Prostate gland (tissue), 2 donors: ENCODE results near the gene ENTPD5. TPM values are rescaled to one million over a fixed set of nuclear protein-coding genes. Genes with fewer than 3 reads are reported as not detected.
A peak's percentile ranks its signal among the peaks of the same experiment; 100 is the strongest.

Experiments used
- DNase-seq: peaks from one replicate; pipeline ENCODE4 v3.0.0-alpha.2; 2019; ENCODE audit warnings: low spot score
- H3K27ac ChIP-seq, 2 donors: fragments of 200-600 bp; sonication (generic); 2 replicates each; pipeline ENCODE4 v1.5.1; 2017 to 2019
- H3K27me3 ChIP-seq: fragments of 200-600 bp; sonication (generic); replicated peaks from 2 replicates; pipeline ENCODE4 v1.5.1; 2019; ENCODE audit not compliant: insufficient read depth
- H3K36me3 ChIP-seq, 2 donors: fragments of 200-600 bp; sonication (generic); 1 replicate in 1 of 2; 2 replicates in 1 of 2; pipeline versions ENCODE4 v1.5.1 to v1.8.1; 2017 to 2019
- H3K4me1 ChIP-seq: fragments of 200-600 bp; sonication (generic); replicated peaks from 2 replicates; pipeline ENCODE4 v1.5.1; 2019
- H3K4me3 ChIP-seq, 2 donors: fragments of 200-600 bp; sonication (generic); 2 replicates each; pipeline ENCODE4 v1.5.1; 2017 to 2019
- H3K9me3 ChIP-seq: fragments of 200-600 bp; sonication (generic); 2 replicates; pipeline ENCODE4 v1.5.1; 2017
- POLR2A ChIP-seq: fragments of 450-650 bp; IDR thresholded peaks from one replicate; pipeline ENCODE4 v1.6.1; 2016; ENCODE audit warnings: antibody characterized with exemption, mild to moderate bottlenecking
- POLR2AphosphoS5 ChIP-seq: sonication (generic); formaldehyde crosslinking; IDR thresholded peaks from one replicate; pipeline ENCODE4 v1.6.1; 2017; ENCODE audit warnings: antibody characterized with exemption
- WGBS: methylation state at CpG from one replicate; pipeline ENCODE4 v1.1.5; 2018; 5-methylcytosine and 5-hydroxymethylcytosine counted together
- intact Hi-C: fragments of 100-400 bp; cut with DNase I; formaldehyde crosslinking; loops from one replicate; pipeline ENCODE4 v1.14.2; 2022
- total RNA-seq, 2 donors: library from RNA; depleted of rRNA; stranded (reverse); fragments of >200 nt; gene quantifications; one replicate each; pipeline ENCODE4 v1.1.0, GENCODE V29; 2016
- TF ChIP-seq, protein P1 (sequence below), 4 experiments: fragments of 200-600 bp in 2 of 4; fragments of 450-650 bp in 2 of 4; sonication (generic) in 2 of 4; IDR thresholded peaks; 1 replicate in 3 of 4; 2 replicates in 1 of 4; pipeline ENCODE4 v1.5.1; 2016 to 2019; ENCODE audit warnings: antibody characterized with exemption in 4 of 4, mild to moderate bottlenecking in 2 of 4, moderate library complexity in 2 of 4

The ENTPD5 gene
- total RNA-seq, 2 donors from 2014 or later, result 33.4 to 63.6 TPM

GRCh38 chr14:74038020-74038859, 19.2 kb upstream of the ENTPD5 start:
- H3K4me1 ChIP-seq, result no peaks in the 10 kb centered on the region
- H3K36me3 ChIP-seq, result no peaks in the 10 kb centered on the region
- 66% methylated on average over 3 of the region's 3 CpGs for WGBS
- no peaks in the 10 kb centered on the region for H3K27me3 ChIP-seq
- H3K9me3 ChIP-seq, result no peaks in the 10 kb centered on the region
- intact Hi-C loops, result no loop called here
- H3K4me3 ChIP-seq, result no peak overlapping the region
- DNase-seq, result no peak
- TF ChIP-seq, protein P1, sequence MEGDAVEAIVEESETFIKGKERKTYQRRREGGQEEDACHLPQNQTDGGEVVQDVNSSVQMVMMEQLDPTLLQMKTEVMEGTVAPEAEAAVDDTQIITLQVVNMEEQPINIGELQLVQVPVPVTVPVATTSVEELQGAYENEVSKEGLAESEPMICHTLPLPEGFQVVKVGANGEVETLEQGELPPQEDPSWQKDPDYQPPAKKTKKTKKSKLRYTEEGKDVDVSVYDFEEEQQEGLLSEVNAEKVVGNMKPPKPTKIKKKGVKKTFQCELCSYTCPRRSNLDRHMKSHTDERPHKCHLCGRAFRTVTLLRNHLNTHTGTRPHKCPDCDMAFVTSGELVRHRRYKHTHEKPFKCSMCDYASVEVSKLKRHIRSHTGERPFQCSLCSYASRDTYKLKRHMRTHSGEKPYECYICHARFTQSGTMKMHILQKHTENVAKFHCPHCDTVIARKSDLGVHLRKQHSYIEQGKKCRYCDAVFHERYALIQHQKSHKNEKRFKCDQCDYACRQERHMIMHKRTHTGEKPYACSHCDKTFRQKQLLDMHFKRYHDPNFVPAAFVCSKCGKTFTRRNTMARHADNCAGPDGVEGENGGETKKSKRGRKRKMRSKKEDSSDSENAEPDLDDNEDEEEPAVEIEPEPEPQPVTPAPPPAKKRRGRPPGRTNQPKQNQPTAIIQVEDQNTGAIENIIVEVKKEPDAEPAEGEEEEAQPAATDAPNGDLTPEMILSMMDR (IDR thresholded peaks at IDR 0.05), result peak; percentile 45 to 73 (median 66)
- TF ChIP-seq POLR2A, result no peak
- no peak overlapping the region for H3K27ac ChIP-seq

- Histone ChIP-seq H3K4me3 (no peak overlapping the region), H3K9me3 (no peaks in the 10 kb centered on the region), H3K4me1 (no peaks in the 10 kb centered on the region), H3K27me3 (no peaks in the 10 kb centered on the region), H3K27ac (no peak overlapping the region), H3K36me3 (no peaks in the 10 kb centered on the region)
- TF ChIP-seq, protein P1 (IDR thresholded peaks at IDR 0.05), result no peak
- no peak for TF ChIP-seq POLR2AphosphoS5
- no peak for TF ChIP-seq POLR2A
- DNase-seq, result no peak
- intact Hi-C loops, result no loop called here
- 88% methylated on average over 4 of the region's 4 CpGs for WGBS
These were observed 16.5 kb upstream of the ENTPD5 start for GRCh38 chr14:74035556-74035955.

DNA sequence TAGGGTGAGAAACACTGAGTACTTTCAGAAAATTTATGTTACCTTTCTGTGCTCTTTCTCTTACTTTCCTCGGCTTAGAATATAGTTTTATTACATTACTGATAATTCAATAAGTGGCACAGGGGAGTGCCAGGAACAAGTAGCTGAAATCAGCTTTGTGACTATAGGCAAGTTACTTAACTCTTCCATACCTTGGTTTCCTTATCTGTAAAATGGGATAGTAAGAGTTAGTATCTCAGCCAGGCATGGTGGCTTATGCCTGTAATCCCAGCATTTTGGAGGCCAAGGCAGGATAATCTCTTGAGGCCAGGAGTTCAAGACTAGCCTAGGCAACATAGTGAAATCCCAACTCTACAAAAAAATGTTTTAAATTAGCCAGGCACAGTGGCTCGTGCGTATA, 15.5 kb upstream of the ENTPD5 start:
- 91% methylated on average over 3 of the region's 3 CpGs for whole genome bisulfite sequencing

DNA sequence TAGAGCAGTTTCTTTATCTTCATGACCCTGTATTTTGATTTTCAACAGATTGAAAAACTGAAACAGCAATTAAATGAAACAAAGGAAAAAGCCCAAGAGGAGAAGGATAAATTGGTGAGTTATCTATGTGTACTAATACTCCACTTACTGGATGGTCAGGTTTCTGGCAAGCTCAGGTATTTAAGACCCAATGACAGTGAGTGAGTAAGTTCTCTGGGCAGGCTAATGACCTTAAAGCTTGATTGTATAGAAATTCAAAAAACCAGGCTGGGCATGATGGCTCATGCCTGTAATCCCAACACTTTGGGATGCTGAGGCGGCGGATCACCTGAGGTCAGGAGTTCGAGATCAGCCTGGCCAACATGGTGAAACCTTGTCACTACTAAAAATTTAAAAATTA, 10.0 kb upstream of the ENTPD5 start:
- intact Hi-C loops, result no loop called here

More for the DNA sequence above, 15.5 kb upstream of the ENTPD5 start:
- H3K27me3 ChIP-seq, result no peaks in the 10 kb centered on the region
- TF ChIP-seq POLR2A, result no peak
- TF ChIP-seq, protein P1 (IDR thresholded peaks at IDR 0.05), result no peak
- no peak for TF ChIP-seq POLR2AphosphoS5
- DNase-seq, result no peak
- H3K4me1 ChIP-seq, result no peaks in the 10 kb centered on the region
- no peak overlapping the region for H3K27ac ChIP-seq
- no peak overlapping the region for H3K4me3 ChIP-seq
- intact Hi-C loops, result no loop called here
- no peaks in the 10 kb centered on the region for H3K9me3 ChIP-seq
- H3K36me3 ChIP-seq, result no peaks in the 10 kb centered on the region

More for the DNA sequence above, 10.0 kb upstream of the ENTPD5 start:
- no peaks in the 10 kb centered on the region for H3K36me3 ChIP-seq
- no peaks in the 10 kb centered on the region for H3K9me3 ChIP-seq
- no peaks in the 10 kb centered on the region for H3K27me3 ChIP-seq
- no peak overlapping the region for H3K4me3 ChIP-seq
- 92% methylated on average over 3 of the region's 3 CpGs for WGBS
- H3K27ac ChIP-seq, result no peak overlapping the region
- H3K4me1 ChIP-seq, result no peaks in the 10 kb centered on the region
- TF ChIP-seq POLR2AphosphoS5 (no peak), POLR2A (no peak)
- TF ChIP-seq, protein P1 (IDR thresholded peaks at IDR 0.05), result no peak
- DNase-seq, result no peak
